Measurements from ENCODE around the gene KLF11.

KLF11 gene

GRCh38 chr2:10075101-10075500 lies 31.8 kb downstream of the KLF11 start:
- intact Hi-C loops (cut with DNase I), result no loop called here
- no peak for DNase-seq

DNA sequence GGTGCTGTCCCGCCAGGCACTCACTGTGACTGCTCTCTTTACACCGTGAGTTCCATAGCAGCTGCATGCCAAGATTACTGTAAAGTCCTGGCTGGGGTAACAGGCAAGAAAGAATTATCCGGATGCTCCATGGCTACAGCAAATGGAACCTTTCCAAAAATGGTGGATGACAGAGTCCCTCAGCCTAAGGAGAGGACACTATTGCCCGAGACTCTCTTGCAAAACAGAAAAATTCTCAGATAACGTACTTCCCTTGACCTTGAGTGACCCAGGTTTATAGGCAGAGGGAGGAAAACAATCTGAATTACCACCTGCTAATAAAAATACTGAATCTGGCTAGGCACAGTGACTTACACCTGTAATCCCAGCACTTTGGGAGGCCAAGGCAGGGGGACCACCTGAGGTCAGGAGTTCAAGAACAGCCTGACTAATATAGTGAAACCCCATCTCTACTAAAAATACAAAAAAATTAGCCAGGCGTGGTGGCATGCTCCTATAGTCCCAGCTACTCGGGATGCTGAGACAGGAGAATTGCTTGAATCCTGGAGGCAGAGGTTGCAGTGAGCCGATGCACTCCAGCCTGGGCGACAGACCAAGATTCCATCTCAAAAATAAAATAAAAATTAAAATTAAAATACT lies 32.3 kb downstream of the KLF11 start:
- intact Hi-C loops (cut with DNase I), result no loop called here

DNA sequence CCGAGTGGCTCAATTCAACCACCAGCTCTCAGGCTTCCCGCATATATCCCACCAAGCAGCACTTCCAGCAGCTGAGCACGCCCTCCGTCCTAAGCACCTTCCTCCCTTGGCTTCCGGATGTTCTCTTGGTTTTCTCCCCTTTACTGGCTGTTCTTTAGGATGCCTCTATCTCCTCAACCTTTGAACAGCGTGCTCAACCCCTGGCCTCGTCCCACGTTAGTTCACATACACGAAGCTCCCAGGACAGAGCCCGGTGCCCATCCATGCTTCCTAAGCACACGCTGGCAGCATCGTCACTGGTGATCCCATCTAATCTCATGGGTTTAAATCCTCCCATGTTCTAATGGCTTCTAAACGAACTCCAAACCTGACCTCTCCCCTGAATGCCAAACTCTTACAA lies 33.2 kb downstream of the KLF11 start:
- intact Hi-C loops (cut with DNase I), result no loop called here
- no peak for DNase-seq

More for the DNA sequence above, 32.3 kb downstream of the KLF11 start:
- no peak for DNase-seq

GRCh38 chr2:10076988-10077527 lies 33.7 kb downstream of the KLF11 start:
- DNase-seq, result no peak
- intact Hi-C loops (cut with DNase I), result no loop called here

DNA sequence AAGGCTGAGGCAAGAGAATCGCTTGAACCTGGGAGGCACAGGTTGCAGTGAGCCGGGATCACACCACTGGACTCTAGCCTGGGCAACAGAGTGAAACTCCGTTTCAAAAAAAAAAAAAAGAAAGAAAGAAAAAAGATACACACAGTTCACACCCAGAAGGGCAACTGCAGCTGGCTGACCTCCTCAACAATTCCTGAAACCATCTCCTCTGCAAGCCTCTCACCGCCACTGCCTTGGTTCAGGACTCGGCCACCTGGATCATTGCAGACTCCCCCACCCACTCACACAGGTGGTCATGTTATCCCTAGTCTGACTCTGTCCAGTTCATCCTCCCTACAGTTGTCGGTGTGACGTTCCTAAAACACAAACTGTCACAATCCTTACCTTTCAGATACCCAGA lies 34.7 kb downstream of the KLF11 start:
- DNase-seq, result no peak
- intact Hi-C loops (cut with DNase I), result no loop called here

DNA sequence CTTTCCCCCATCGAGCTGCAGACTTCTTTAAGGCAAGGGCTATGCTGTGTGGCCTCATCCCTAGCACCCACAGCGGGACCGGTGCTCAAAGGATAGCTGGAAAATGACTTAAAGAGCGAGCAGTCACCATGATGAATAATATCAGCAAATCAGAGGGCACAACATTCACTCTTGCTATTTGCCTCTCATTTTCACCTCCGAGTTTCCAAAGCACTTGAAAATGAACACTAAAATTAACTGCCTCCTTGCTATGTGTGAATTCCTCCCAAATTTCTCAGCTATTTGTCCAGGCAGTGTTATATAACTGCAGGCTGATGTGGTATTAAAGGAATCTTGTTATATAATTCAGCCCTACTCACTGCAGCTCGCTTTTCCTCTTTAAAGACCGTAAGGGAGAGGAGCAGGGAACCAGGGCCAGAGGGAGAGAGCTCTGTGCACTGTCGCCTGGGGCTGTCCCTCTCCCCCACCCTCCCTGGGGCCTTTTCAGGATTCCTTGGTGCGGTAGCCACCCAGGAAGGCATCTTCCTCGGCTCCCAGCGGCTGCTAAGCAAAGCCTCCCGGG lies 35.4 kb downstream of the KLF11 start:
- intact Hi-C loops (cut with DNase I), result no loop called here
- peak in 3 of 42 donors; percentile 18 to 24 (median 20) for DNase-seq

DNA sequence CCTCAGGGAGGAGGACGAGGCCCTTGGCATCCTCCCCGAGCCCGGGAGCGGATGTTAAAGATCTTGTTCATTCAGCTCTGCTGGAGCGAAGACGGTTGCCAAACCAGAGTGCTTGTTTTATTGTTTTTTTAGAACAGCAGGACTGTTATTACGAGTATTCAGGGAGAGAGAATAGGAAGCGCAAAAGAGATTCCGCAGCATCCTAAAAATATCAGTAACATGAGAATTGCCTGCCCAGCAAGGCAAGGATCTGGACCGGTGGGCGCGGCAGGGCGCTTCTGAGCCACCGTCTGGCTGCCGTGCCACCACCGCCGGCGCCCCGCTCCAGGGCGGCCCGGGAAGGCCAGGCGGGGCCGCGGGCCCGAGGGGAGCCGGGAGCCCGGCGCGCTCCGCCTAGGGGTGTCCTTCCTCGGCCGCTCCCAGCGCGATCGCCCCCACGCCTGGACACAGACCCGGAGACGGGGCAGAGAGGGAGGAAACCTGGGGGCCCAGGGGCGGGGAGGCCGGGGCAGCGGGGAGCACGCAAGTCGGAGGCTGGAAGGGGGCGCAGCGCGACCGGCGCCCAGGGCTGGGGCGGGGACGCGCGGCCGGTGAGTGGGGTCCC lies 36.0 kb downstream of the KLF11 start:
- intact Hi-C loops (cut with DNase I), result no loop called here
- DNase-seq, result peak in 19 of 42 donors; percentile 12 to 56 (median 25)

DNA sequence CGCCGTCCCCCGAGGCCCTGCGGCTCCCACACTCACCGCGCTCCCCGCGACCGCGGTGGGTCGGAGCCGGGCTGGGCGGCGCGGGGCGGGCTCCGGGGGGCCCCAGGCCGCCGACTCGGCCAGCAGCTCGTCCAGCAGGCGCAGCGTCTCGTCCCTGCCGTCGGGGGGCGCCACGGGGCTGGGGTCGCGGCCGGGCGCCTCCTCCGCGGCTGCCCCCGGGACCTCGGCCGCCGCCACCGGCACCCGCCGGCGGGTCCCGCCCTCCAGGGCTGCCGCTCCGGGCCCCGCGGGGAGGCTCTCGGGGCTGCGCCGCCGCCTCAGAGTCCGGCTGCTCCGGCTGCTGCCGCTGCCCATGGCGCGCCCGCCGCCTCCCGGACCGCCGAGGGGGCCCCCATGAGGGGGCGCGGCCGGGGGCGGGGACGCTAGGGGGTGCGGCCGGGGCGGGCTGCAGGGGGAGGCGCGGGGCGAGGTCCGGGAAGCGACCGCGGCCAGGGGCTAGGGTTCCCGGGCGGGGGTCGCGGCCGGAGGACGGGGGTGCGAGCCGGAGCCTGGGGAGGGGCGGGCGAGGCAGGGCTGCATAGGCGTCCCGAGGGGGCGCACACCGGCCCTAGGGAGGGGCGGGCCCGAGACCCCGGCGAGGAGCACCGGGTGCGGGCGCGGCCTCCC lies 36.7 kb downstream of the KLF11 start, which contains the start of gene CYS1:
Gene CYS1, minus strand, starts transcription at position 542 of the 666 bp plus-strand sequence. Its CDS starts 188 bp downstream, at position 354.
- intact Hi-C loops (cut with DNase I), result no loop called here
- DNase-seq, result peak in 1 of 42 donors; percentile 11

- peak in 2 of 42 donors; percentile 15 to 20 for DNase-seq
- intact Hi-C loops (cut with DNase I), result no loop called here
Measured at GRCh38 chr2:10080536-10081304, 37.4 kb downstream of the KLF11 start.

DNA sequence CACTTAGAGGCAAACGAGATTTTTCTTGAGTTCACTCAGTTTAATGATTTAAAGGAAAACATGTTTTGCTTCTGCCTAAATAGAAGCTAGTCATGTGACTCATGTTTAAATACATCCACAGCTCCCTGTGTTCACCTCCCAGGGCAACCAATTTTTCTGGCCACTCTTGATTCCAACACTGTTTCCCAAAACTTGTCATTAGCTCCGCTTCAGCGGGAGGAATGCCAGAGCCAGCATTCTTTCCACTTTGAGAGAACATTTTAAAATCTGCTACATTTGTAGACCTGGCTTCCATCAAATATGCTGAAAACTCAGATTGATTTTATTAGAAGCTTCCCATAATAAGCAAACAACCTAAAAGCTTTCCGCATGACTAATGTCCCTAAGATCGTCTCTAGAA lies 39.7 kb downstream of the KLF11 start:
- no peak for DNase-seq

DNA sequence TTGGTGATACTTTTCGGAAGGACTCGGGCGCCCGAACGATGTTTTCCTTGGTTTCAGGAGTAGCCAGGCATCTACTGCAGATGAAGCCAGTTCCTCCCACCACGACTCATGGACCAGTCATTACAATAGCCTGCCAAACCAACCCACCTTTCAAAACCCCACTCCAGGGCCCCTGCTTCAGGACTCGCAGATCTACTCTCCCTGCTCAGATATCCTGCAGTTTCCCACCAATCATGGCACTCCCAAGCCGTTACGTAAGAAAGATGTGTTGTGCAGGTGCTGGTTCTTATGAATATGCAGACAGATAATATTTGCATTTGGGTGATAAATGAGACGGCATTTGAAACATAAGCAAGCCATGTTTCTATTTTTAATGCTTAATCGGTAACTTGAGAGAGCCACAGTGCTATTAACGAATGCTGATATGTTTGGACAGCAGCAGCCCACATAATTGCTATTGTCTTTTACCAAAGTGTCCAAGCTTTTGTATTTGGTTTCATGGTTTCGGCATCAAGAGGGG lies 40.4 kb downstream of the KLF11 start:
- intact Hi-C loops (cut with DNase I), result no loop called here

More for the DNA sequence above, 39.7 kb downstream of the KLF11 start:
- intact Hi-C loops (cut with DNase I), result no loop called here

DNA sequence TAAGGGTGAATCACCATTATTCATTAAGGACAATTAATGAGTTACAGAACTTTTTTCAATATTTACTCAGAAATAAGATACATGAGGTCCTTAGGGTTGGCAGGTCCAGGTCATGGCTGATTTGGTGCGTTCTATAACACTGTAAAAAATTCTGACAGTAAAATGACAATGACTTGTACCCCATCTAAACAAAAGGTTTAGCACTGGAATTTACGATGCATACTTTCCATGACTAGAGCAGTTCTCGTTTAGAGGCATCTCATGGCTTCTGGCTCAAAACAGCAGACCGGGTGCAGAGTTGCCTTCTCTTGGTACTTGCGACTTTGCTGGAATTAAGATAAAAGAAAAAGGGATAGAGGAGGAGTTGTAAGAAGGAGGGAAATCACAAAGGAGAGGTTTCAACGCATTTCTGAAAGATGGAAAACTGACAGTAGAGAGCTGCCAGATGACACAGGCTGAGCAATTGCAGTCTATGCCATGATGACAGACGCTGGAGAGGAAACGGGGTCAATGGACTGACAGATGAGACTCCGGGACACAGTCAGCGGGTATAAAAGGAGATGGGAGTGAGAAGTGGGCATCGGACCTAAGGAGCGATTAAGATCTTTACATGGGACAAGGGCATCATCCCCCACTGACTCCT lies 41.0 kb downstream of the KLF11 start:
- DNase-seq, result no peak
- intact Hi-C loops (cut with DNase I), result no loop called here

More for the DNA sequence above, 40.4 kb downstream of the KLF11 start:
- no peak for DNase-seq

DNA sequence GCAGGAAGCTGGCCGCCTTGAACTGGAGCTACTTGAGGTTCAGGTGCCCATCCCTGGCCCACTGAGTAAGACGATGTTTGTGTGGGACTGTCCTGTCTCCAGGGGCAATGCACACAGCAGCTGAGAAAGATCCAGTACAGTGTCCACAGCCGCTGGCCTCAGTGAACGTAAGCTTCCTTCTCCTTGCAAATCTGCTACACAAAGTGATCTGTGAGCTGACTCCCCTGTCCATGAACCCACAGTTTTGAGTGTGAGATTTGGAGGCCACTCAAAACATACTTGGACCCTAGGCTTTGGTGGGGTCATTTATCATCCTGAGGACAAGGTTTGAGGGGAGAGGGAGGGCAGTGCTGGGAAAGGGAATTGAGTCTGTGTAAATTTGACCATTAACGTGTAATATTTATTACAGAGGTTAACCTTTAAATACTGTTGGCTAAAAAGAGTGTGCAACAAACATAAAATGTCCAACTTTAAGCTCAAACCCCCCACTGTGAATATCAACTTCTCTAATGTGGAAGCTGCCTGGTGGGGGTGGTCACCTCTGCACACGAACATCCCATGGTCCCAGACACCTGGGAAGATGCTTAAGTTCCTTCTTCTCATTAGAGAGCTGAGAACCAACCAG lies 41.8 kb downstream of the KLF11 start:
- DNase-seq, result no peak
- intact Hi-C loops (cut with DNase I), result no loop called here

DNA sequence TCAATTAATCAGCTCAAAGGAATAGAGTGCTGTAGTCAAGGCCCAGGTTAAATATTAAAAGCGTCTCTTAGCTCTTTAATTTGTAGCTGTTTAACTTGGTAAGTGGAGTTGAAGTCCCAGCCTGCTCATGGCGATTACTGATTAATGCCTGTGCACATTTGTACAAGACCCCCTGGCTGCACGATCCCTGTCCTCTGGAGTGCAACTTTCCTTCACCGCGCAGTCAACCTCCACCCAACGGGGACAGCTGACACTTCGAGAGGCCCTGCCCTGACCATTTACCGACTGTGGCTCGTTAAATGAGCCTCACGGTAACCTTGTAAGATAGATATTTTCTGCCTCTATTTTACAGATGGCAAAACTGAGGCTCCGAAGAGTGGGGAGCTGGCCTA lies 42.3 kb downstream of the KLF11 start:
- intact Hi-C loops (cut with DNase I), result no loop called here
- no peak for DNase-seq

DNA sequence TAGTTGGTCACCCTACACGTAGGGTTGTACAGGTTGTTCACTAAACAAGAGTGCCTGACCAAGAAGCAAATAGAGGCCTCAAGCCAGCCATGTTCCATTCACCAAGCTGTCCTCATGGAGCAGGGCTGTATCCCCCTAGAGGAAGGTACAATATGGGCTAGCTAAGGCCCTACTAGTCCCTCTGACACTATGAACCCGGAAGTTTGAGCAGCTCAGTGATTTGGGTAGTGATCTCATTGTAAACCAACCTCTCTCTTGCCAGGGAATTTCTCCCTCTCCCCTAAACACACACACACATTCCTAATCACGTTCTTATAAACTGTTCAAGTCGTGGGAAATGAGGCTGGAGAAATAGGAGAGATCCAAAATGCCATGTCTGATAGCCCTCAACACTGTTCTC lies 43.6 kb downstream of the KLF11 start:
- intact Hi-C loops (cut with DNase I), result no loop called here
- no peak for DNase-seq

DNA sequence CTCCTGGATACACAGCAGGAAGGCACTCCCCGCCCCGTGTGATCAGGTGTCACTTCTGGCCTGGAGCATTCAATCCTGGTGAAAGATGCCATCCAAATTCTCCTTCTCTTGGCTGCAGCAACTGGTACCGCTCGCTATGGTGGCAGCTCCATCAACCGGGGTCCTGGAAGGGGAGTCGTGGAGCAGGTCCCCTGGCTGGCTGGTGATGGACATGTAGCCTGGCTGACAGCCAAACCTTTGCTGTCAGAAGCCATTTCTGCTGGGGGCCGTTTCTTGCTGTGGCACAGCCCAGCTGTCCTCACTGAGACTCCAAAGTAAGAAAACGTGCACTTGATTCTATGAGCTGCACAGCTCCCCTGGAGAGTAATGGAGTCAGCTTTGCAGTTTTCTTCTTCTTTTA lies 44.0 kb downstream of the KLF11 start:
- intact Hi-C loops (cut with DNase I), result no loop called here
- no peak for DNase-seq

GRCh38 chr2:10089565-10090190 lies 46.3 kb downstream of the KLF11 start:
- DNase-seq, result no peak
- intact Hi-C loops (cut with DNase I), result no loop called here

Data from head of caudate nucleus (tissue), 42 donors.